Measurements from ENCODE around the gene AGPAT3.

The AGPAT3 gene

DNA sequence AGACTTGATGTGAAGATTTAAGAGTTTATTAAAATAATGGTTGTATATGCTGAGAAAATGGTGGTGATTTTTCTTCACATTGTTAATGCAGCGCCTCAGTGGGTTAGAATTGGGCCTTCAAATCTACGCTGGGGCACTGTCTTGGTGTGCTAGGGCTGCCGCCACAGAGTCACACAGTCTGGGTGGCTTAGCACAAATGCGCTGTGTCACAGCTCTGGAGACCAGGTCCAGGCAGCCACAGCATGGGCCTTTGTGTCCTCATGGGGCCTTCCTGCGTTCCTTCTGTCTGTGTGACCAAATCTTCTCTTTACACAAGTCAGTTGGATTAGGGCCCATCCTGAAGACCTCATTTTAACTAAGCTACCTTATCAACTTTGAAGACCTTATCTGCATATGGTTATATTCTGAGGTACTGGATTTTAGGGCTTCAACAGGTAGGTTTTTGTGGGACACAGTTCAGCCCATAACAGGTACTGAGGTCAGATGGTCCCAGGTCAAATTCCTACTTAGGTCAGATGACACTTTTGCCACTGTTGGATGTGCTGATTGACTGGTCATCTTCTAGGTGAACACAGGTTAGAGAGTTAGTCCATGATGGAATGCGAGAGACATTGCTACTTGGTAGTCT, 164.6 kb downstream of the AGPAT3 start:
- no peak for DNase-seq

DNA sequence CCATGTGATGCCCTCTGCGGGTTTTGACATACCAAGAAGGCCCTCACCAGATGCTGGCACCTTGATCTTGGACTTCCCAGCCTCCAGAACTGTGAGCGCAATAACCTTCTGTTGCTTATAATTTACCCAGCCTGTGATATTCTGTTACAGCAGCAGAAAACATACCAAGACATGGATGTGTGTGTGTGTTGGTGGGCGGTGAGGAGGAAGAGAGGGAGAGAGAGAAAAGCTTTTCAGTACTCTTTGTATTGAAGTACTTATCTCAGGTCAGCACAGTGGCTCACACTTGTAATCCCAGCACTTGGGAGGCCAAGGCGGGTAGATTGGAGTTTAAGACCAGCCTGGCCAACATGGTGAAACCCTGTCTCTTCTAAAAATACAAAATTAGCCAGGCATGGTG, 170.2 kb downstream of the AGPAT3 start:
- DNase-seq, result no peak

Data from NCI-H748 treated with DMSO at 0.1 percent for 48 hours (cell line).